Activated naive CD8-positive, alpha-beta T cell treated with anti-CD3 and anti-CD28 coated beads, Interleukin-2, amount 10 ng/mL, durations not matched to agents 7 days and 5 days (primary cell): ENCODE data around the gene SIRT7. TPM values are rescaled to one million over a fixed set of nuclear protein-coding genes. Genes with fewer than 3 reads are reported as not detected.

Experiments
- ATAC-seq: fragments of 150-1000 bp; cut with Tn5 transposase; one replicate; pipeline ENCODE4 v1.10.0; 2021; ENCODE audit warnings: low read depth, moderate library complexity
- POLR2A ChIA-PET: fragments of 350-600 bp; sonication (Branson Sonifier 250); formaldehyde crosslinking; loops from one replicate; lab custom pipeline; 2021; ENCODE audit warnings: antibody characterized with exemption; lab: Charles Lee
- DNase-seq: peaks from one replicate; pipeline ENCODE4 v3.0.0; 2021
- H3K27ac Mint-ChIP-seq: one replicate; pipeline ENCODE4 v1.8.0; 2022; ENCODE audit warnings: mild to moderate bottlenecking, mixed read lengths
- H3K27me3 Mint-ChIP-seq: one replicate; pipeline ENCODE4 v1.8.0; 2022; ENCODE audit warnings: mild to moderate bottlenecking, moderate library complexity, mixed read lengths
- H3K36me3 Mint-ChIP-seq: one replicate; pipeline ENCODE4 v1.8.0; 2021; ENCODE audit warnings: mild to moderate bottlenecking, mixed read lengths
- H3K4me1 Mint-ChIP-seq: one replicate; pipeline ENCODE4 v1.8.0; 2021; ENCODE audit warnings: mixed read lengths
- H3K4me3 Mint-ChIP-seq: one replicate; pipeline ENCODE4 v1.8.0; 2022; ENCODE audit warnings: mild to moderate bottlenecking, moderate library complexity, mixed read lengths
- H3K9me3 Mint-ChIP-seq: one replicate; pipeline ENCODE4 v1.8.0; 2021; ENCODE audit warnings: mixed read lengths
- total RNA-seq, 2 experiments: library from RNA; stranded (reverse); gene quantifications; one replicate each; pipeline ENCODE4 v1.2.3, GENCODE V29; 2021

The SIRT7 gene
- total RNA-seq, 2 experiments from 2014 or later = 64.8 to 65.2 TPM

DNA sequence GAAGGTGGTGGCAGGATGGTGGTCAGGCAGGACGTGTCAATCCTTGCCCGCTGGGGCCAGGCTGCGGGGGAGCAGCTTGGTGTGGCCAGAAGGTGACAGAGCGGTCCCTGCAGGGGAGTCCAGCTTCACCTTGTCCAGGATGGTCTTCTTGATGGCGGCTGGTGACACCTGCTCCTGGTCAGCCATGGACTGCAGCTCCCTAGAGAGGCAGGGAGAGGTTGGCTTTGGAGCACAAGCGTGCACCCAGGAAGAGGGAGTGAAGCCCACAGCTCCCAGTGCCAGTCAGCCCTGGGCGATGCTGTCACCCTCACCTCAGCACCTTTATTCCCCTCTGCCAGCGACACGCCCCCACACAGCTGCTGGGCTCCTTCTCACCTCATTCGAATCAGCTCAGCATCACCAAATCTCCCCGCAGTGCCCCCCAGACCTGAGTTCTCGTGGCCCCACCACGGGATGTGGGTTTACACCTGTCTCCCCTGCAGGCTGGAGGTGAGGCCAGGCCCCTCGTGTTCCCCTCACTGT is 15.3 kb upstream of the SIRT7 start:
- H3K27ac Mint-ChIP-seq = no peak overlapping the region
- POLR2A ChIA-PET = no interaction called here
- no peaks in the 10 kb centered on the region for H3K9me3 Mint-ChIP-seq
- no peaks in the 10 kb centered on the region for H3K36me3 Mint-ChIP-seq
- H3K4me3 Mint-ChIP-seq = no peak overlapping the region
- no peak for ATAC-seq
- H3K27me3 Mint-ChIP-seq = no peaks in the 10 kb centered on the region
- DNase-seq = no peak
- peaks cover 21% of the 10 kb centered on the region for H3K4me1 Mint-ChIP-seq

DNA sequence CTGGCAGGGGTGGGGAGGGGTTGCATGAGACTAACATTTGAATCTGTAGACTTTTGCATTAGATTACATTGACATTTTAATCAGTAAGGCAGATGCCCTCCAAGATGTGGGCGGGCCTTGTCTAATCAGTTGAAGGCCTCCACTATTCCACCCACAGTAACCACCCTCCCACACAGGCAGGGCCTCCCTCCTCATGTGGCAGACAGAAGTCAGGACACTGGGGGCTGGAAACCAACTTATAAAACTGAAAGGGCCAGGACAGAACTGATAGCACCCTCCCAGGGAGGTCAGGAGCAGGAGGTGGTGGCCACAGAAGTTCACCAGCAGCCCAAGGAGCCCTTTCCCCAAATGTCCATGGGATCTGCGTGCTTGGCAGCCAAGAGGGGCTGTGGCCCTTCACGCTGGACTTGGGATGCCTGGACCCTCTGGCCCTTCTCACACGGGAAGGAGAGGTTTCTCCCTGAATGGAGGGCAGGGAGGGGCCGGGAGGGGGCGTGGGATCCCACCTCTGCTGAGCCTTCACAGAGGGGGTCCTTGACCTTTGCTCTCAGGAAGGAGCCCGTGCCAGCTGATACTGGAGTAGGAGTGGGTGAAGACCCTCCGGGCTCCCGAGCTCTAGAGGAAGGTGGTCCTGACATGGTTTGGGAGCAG is 14.5 kb upstream of the SIRT7 start:
- Mint-ChIP-seq H3K36me3 (no peaks in the 10 kb centered on the region), H3K27ac (no peak overlapping the region), H3K9me3 (no peaks in the 10 kb centered on the region), H3K27me3 (no peaks in the 10 kb centered on the region), H3K4me3 (no peak overlapping the region), H3K4me1 (peaks cover 15% of the 10 kb centered on the region)
- ATAC-seq (no peak), DNase-seq (no peak)
- POLR2A ChIA-PET = no interaction called here

DNA sequence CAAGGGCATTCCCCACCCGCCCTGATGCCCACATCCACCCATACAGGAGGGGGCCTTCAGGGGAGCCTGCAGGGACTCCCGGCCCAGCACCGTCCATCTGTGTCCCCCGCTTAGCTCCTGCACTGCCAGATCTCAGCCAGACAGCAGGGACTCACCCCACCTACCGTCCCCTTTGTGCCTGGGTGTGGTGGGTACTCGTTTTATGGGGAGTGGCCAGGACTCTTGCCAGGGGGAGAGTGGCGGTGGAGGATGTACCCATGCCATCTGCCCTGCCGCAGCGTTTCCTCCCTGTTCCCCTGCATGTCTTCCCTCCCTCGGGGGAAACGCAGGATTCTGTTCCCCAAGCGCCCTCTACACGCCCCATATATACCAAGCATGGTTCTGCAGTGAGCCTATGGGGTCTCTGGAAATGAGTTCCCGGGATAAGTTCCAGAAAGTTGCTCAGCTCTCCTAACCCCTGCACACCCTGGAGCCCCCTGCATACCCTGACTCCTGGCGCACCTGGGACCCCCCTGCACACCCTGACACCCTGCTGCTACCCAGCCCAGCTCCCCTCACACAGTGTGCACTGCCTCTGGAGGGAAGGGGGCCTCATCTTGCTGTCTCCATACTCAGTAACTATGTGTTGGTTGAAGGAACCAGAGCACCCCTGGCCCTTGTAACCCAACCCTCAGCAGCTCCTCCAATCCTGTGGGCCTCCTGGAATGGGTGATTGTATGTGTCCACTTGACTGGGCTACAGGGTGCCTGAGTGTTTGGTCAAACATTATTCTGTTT is 13.8 kb upstream of the SIRT7 start:
- Mint-ChIP-seq H3K27me3 (no peaks in the 10 kb centered on the region), H3K4me1 (peaks cover 15% of the 10 kb centered on the region), H3K4me3 (no peak overlapping the region), H3K9me3 (no peaks in the 10 kb centered on the region), H3K36me3 (no peaks in the 10 kb centered on the region), H3K27ac (no peak overlapping the region)
- POLR2A ChIA-PET = interaction anchor here (1.5 kb wide), 1 partner anchor 61 kb away, joined by 4 read pairs; the partner anchor contains the start of gene ARHGDIA
- DNase-seq (no peak), ATAC-seq (no peak)

DNA sequence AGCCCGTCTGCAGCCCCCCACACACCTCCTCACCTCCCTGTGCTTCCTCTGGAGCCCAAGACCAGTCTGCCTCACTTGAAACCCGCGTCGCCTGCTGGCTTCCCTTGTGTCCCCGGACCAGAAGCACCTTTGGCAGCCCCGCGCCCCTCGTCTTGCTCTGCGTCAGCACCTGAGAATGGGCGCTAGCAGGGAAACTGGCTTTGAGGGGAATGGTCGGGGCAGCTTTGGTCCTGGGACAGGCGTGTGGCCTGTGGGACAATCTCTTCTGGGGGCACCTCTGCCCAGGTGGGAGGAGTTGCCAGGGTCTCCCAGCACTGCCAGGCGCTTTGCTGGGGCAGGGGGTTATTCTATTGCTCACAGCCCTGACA is 13.2 kb upstream of the SIRT7 start:
- POLR2A ChIA-PET = interaction anchor here (1.5 kb wide), 1 partner anchor 61 kb away, joined by 4 read pairs; the partner anchor contains the start of gene ARHGDIA
- Mint-ChIP-seq H3K4me1 (peaks cover 19% of the 10 kb centered on the region), H3K36me3 (no peaks in the 10 kb centered on the region), H3K9me3 (no peaks in the 10 kb centered on the region), H3K27me3 (no peaks in the 10 kb centered on the region), H3K27ac (no peak overlapping the region), H3K4me3 (no peak overlapping the region)
- ATAC-seq (no peak), DNase-seq (no peak)

DNA sequence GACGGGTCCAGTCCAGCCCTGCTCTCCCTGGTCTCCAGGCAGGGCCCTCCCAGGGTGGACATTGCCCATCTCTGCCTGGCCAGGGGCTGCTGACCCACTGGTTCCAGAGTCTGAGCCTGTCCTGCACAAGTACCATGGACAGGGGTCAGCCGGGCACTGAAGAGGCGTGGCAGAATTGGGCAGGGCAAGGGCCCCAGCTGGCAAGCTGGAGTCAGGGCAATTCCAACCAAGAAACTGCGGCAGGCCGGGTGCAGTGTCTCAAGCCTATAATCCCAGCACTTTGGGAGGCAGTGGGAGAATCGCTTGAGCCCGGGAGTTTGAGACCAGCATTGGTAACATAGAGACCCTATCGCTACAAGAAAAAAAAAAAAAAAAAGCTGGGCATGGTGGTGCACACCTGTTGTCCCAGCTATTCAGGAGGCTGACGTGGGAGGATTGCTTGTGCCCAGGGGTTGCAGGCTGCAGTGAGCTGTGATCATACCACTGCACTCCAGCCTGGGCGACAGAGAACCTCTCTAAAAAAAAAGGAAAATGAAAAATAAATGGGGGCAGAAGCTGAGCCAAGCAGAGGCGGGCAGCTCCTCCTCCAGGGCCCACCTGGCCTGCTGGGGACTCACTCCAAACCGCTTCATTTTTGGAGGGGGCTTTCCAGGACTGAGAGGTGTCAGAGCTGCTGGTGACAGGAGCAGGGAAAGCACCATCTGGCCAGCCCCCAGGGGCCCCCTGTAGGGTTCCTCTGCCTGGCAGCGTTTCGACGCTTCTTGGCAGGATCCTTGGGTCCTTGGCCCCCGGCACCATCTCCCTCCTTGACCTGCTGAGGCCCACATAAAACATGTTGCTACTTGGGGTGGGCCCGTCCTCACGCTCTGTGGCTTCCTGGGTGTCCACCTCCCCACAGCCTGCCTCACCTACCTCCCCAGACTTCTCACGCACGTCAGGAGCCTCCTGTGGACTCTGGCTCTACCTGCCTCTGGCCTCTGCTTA is 12.5 kb upstream of the SIRT7 start:
- Mint-ChIP-seq H3K4me1 (peaks cover 19% of the 10 kb centered on the region), H3K36me3 (no peaks in the 10 kb centered on the region), H3K27me3 (no peaks in the 10 kb centered on the region), H3K27ac (no peak overlapping the region), H3K4me3 (no peak overlapping the region), H3K9me3 (no peaks in the 10 kb centered on the region)
- no peak for DNase-seq
- POLR2A ChIA-PET = interaction anchor here (0.5 to 1.5 kb wide), 3 partner anchors 32 to 200 kb away, joined by 3 to 4 read pairs (median 3); partner anchors contain the start of gene ARHGDIA
- no peak for ATAC-seq

DNA sequence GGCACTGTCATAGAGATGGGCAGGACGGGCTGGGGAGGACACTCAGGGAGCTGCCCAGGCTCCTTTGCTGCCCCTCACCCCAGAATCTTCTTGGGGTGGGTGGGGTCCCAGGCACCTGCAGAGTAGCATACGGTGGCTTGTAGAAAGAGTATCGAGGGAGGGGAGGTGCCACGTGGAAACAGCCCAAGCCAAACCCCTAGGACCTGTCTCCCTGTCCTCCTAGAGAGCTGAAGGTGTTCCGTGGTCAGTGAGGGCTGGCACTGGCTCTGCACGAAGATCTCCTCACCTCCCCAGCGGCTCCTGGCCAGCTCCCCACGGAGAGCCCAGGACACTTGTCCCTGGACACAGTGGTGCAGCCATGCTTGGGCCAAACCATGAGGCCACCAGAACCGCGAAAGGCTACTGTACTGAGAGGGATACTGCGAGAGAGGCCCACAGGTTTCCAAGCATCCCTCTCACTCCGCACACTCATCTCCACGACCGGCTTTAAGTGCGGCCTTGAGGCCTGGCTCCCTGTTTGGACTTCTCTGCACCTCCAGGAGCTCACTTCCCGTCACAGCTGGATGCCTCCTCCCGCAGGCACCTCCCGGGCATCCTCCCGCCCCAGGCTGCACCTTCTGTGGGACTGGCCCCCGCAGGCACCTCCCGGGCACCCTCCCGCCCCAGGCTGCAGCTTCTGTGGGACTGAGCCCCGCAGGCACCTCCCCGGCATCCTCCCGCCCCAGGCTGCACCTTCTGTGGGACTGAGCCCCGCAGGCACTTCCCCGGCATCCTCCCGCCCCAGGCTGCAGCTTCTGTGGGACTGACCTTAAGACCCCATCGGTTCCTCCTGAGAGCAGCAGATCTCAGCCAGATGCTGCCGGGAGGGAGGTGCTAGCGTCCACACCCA is 11.5 kb upstream of the SIRT7 start:
- POLR2A ChIA-PET = interaction anchor here (3.4 to 3.7 kb wide), 2 partner anchors 12 to 37 kb away, joined by 15 to 20 read pairs; partner anchors contain the start of genes ALYREF and ANAPC11
- ATAC-seq (no peak), DNase-seq (no peak)
- Mint-ChIP-seq H3K4me3 (peak overlapping the region; percentile 51), H3K27me3 (no peaks in the 10 kb centered on the region), H3K4me1 (peaks cover 22% of the 10 kb centered on the region), H3K9me3 (no peaks in the 10 kb centered on the region), H3K36me3 (no peaks in the 10 kb centered on the region), H3K27ac (no peak overlapping the region)

DNA sequence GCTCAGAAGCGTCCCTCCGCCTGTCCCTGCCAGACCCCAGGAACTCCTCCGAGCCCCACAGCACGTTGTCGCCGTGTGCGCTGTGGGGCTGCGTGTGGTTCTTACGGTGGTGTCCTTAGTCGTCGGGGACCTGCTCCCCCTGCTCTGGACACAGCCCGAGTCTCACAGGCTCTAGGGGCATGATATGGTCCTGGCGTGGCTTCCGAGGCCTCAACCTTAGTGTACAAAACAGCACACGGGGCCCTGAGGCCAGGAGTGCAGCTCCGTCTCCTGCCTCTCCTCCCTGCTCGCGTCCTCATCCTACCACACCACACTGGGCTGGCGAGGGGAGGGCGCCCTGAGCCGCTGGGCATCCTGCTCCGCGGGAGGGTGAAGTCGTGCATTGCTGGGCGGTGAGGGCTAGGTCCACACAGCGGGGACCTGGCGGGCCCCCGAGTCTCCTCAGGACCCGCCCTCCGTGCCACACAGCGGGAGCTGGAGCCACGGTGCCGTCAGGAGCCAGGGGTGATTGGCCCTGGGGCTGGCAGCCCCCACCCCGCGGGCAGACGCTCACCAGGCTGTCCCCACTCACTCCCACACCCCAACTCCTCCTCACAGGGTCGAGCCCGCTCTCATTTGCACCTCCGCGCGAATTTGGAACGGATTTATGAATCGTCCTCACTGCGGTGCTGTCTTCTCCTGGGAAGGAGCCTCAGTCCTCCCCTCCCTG is 10.7 kb upstream of the SIRT7 start:
- no peaks in the 10 kb centered on the region for H3K27me3 Mint-ChIP-seq

DNA sequence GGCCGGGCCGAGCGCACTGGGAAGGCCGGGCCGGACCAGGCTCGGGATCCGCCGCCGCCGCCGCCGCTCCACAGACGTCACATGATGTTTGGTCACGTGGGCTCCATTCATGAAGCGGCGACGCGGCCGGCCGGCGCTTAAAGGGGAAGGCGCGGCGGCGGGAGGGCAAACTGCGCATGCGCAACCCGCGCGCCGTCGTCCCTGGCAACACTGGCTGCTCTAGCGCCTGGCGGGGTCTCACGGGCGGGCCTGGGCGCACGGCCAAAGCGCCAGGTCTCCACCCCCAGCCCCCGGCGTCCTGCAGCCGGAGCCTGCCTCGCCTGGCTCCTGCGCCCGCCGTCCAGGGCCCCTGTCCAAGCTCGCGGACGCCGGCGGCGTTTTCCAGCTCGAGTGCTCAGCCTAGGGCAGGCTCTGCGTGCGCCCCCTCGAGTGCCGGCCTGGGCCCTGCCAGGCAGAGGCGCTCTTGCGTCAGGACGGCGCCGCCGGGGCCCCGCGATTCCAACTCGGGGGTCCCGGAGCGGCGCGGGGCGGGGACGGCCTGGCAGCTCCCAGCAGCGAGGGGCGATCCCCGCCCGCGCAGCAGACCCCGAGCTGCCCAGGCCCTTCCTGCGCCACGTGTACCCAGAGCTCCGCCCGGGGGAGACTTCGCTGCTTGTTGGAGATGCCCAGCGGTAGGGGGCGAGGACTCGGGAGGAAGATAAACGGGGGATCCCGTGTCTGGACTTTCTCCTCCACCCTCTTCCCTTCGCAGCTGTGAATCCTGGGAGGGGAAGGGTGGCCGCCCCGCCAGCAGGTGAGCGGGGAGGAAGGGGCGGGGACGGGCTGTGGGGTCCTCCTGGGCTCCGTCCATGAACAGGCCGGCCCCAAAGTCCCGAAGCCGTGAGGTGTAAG is 9.9 kb upstream of the SIRT7 start, which contains the start of gene MAFG:
MAFG (minus strand) TSS at position 83 of the 891 bp plus-strand sequence. CDS start 4,550 bp downstream, outside the sequence.
- Mint-ChIP-seq H3K27ac (peak within 1 kb of the TSS; percentile 88), H3K4me1 (peaks cover 16% of the 10 kb centered on the region), H3K27me3 (no peaks in the 10 kb centered on the region), H3K9me3 (no peaks in the 10 kb centered on the region), H3K36me3 (no peaks in the 10 kb centered on the region), H3K4me3 (peak within 1 kb of the TSS; percentile 91)
- peak; percentile 72 for ATAC-seq
- DNase-seq = peak; percentile 97
- POLR2A ChIA-PET = interaction anchor here (0.5 to 3.7 kb wide), 13 partner anchors 10 to 244 kb away, joined by 3 to 20 read pairs (median 4); partner anchors contain the start of genes ALYREF, ANAPC11, ARHGDIA and ARL16

More for the DNA sequence above, 10.7 kb upstream of the SIRT7 start:
- peaks cover 20% of the 10 kb centered on the region for H3K4me1 Mint-ChIP-seq
- peak overlapping the region; percentile 67 for H3K4me3 Mint-ChIP-seq
- no peak for DNase-seq
- no peaks in the 10 kb centered on the region for H3K36me3 Mint-ChIP-seq
- H3K27ac Mint-ChIP-seq = no peak overlapping the region
- no peaks in the 10 kb centered on the region for H3K9me3 Mint-ChIP-seq
- POLR2A ChIA-PET = interaction anchor here (0.9 to 3.7 kb wide), 6 partner anchors 9 to 245 kb away, joined by 3 to 20 read pairs (median 6); partner anchors contain the start of genes ALYREF, ANAPC11, ARHGDIA and ARL16
- ATAC-seq = no peak

DNA sequence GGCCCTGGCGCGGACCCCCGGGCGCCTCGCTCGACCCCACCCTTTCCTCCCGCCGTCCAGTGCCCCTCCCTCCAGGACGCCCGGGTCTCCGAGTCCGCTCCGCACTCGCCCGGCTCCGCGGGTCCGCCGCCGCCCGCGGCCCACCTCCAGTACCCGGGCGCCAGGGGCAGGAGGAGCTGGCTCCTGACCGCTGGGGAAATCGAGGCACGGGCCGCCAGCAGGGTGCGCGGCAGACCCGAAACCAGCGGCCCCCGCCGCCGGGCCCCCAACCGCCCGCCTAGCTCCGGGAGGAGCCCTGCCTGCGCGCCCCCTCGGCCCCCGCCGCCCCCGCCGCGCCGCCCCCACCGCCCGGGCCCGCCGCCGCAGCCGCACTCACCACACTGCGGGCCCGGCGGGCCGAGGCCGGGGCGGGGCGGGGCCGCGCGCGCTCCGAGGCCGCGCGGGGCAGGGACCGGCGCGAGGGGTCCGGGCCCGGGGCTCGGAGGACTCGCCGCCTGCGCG is 9.2 kb upstream of the SIRT7 start:
- Mint-ChIP-seq H3K27me3 (no peaks in the 10 kb centered on the region), H3K4me1 (peaks cover 15% of the 10 kb centered on the region), H3K36me3 (no peaks in the 10 kb centered on the region), H3K9me3 (no peaks in the 10 kb centered on the region), H3K4me3 (no peak overlapping the region), H3K27ac (no peak overlapping the region)
- DNase-seq (no peak), ATAC-seq (peak; percentile 4)
- POLR2A ChIA-PET = interaction anchor here (0.5 to 3.7 kb wide), 14 partner anchors 9 to 119 kb away, joined by 3 to 20 read pairs (median 4); partner anchors contain the start of genes ALYREF, ANAPC11, ARHGDIA and DCXR

DNA sequence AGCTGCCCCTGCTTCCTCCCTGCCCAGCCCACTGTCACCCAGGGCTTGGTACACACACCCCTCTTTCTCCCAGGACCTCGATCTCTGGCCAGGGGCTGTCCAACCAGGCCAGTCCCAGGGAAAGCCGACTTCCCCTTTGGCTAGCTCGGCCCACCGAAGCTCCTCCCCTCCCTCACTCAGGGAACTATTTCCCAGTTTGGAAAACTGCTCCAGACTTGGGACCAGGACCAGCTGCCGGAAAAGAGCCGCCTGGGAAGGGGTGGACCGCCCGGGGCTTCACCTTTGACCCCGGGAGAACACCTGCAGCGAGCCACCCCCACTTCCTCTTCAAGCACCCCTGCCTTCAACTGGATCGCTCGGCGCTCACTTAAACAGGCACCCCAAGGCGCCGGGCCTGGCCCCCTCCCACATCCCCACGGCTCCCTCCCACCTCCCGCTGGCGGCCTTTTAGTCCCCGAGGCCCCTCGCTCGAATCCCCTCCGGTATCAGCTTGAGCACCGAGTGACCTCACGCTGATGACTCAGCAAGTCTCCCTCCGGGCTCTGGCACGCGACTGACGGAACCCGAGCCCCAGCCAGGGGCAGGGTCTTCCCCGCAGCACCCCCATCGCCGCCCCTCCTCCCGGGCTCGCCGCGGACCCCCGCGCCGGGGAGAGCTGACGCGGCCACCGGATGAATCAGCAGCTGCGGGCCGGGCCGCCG is 8.6 kb upstream of the SIRT7 start:
- ATAC-seq = peak; percentile 38
- H3K27me3 Mint-ChIP-seq = no peaks in the 10 kb centered on the region
- H3K4me1 Mint-ChIP-seq = peaks cover 15% of the 10 kb centered on the region
- no peaks in the 10 kb centered on the region for H3K9me3 Mint-ChIP-seq
- H3K36me3 Mint-ChIP-seq = no peaks in the 10 kb centered on the region
- POLR2A ChIA-PET = interaction anchor here (0.5 to 3.7 kb wide), 14 partner anchors 9 to 111 kb away, joined by 3 to 20 read pairs (median 5); partner anchors contain the start of genes ALYREF, ANAPC11, ARHGDIA and DCXR
- H3K4me3 Mint-ChIP-seq = peak overlapping the region; percentile 91
- H3K27ac Mint-ChIP-seq = peak overlapping the region; percentile 88
- DNase-seq = peak; percentile 62
